DND-41 (cell line): ENCODE measurements around the gene G0S2.

ENCODE experiments used
- ATAC-seq: fragments of 200-7000 bp; cut with Tn5 transposase; 3 replicates; pipeline ENCODE4 v1.9.1; 2021; ENCODE audit warnings: low read depth; ENCODE audit not compliant: insufficient read depth
- DNase-seq: peaks from one replicate; pipeline ENCODE4 v3.0.0-alpha.2; 2020
- H2AFZ ChIP-seq: 2 replicates; pipeline ENCODE4 v1.6.0; 2012; ENCODE audit warnings: low read depth, low read length
- H3K27ac ChIP-seq: 2 replicates; pipeline ENCODE4 v1.5.1; 2012; ENCODE audit warnings: low read length, inconsistent platforms
- H3K27me3 ChIP-seq: fragments of 200-600 bp; sonication (generic); 2 replicates; pipeline ENCODE4 v1.6.0; 2012; ENCODE audit warnings: low read length, mild to moderate bottlenecking, inconsistent platforms; ENCODE audit not compliant: insufficient read depth, poor library complexity
- H3K36me3 ChIP-seq: 2 replicates; pipeline ENCODE4 v1.5.1; 2012; ENCODE audit warnings: low read length, inconsistent platforms; ENCODE audit not compliant: insufficient read depth
- H3K4me1 ChIP-seq: 2 replicates; pipeline ENCODE4 v1.5.1; 2012; ENCODE audit warnings: mild to moderate bottlenecking, low read length; ENCODE audit not compliant: insufficient read depth
- H3K4me2 ChIP-seq: 2 replicates; pipeline ENCODE4 v1.6.0; 2012; ENCODE audit warnings: mild to moderate bottlenecking, moderate library complexity, low read length, inconsistent platforms; ENCODE audit not compliant: insufficient read depth
- H3K4me3 ChIP-seq, 2 experiments: fragments of 200-600 bp in 1 of 2; shearing (Covaris generic) in 1 of 2; 2 replicates each; pipeline ENCODE4 v1.5.1; 2012 to 2016; ENCODE audit warnings: inconsistent platforms in 2 of 2, low read length in 2 of 2, mild to moderate bottlenecking in 2 of 2, low read depth in 1 of 2, moderate library complexity in 1 of 2
- H3K79me2 ChIP-seq: 2 replicates; pipeline ENCODE4 v1.6.0; 2012; ENCODE audit warnings: low read length, inconsistent platforms; ENCODE audit not compliant: insufficient read depth
- H3K9ac ChIP-seq: 2 replicates; pipeline ENCODE4 v1.6.0; 2012; ENCODE audit warnings: low read depth, mild to moderate bottlenecking, inconsistent platforms, low read length, moderate library complexity
- H3K9me3 ChIP-seq: 2 replicates; pipeline ENCODE4 v1.5.1; 2012; ENCODE audit warnings: low read length, moderate library complexity, mild to moderate bottlenecking, inconsistent platforms; ENCODE audit not compliant: insufficient read depth, severe bottlenecking
- H4K20me1 ChIP-seq: 2 replicates; pipeline ENCODE4 v1.6.0; 2012; ENCODE audit warnings: low read length; ENCODE audit not compliant: insufficient read depth
- EZH2 ChIP-seq: IDR thresholded peaks from 3 replicates; pipeline ENCODE4 v1.6.1; 2012; ENCODE audit warnings: borderline replicate concordance, low read depth, mild to moderate bottlenecking, moderate library complexity, low read length, inconsistent platforms; ENCODE audit not compliant: severe bottlenecking
- TF ChIP-seq, protein P1 (sequence below): IDR thresholded peaks from 2 replicates; pipeline ENCODE4 v1.5.1; 2012; ENCODE audit warnings: borderline replicate concordance, low read length, moderate library complexity, mild to moderate bottlenecking; ENCODE audit not compliant: poor library complexity, severe bottlenecking; ENCODE audit errors: extremely low read depth

The G0S2 gene

DNA sequence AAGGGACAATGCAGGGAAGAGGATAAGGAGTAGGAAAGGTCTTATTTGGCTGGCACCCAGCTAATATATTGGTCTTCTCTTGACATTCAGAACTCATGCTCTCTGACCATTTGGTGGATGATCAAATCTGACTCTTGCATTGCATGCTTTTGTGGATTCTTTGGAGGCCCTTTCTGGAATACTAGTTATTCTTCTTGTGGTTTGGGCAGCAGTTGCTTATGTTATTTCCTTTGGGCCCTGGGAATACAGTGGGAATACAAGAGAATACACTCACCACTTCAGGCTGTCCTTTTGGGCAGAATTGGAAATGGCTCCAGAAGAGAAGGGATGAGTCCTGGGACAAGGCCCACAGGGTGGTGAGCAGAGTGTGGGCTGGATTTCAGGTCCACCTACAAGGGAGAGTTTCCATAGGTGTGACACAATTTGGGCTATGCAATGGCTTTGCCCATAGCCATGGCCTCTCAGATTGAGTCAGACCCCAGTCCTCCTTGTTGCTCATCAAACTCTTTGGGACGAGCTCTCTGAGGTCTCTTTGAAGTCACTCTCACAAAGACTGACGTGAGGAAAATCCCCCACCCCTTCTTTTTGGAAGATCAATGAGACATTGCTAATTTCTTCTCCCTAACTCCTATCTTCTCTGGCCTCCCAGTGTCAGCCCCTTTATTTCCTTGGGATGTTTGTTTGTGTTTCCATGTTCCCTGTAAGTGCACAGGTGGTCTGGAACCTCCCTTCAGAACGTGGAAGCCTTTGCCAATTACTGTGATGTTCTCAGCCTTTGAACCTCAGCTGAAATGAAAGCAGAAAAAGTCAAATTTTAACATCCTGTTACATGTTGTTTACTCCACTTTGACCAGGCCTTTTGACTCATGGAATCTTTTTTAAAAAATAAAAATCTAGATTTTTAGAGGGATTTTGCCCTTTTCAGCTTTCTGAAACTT lies 48.8 kb downstream of the G0S2 start:
- Histone ChIP-seq H3K36me3 (no peaks in the 10 kb centered on the region), H2AFZ (no peak overlapping the region), H3K27ac (no peak overlapping the region), H3K4me3 (no peak overlapping the region), H3K4me2 (no peak overlapping the region), H3K79me2 (no peaks in the 10 kb centered on the region), H3K27me3 (no peaks in the 10 kb centered on the region), H3K9ac (no peak overlapping the region), H3K9me3 (no peaks in the 10 kb centered on the region), H4K20me1 (no peaks in the 10 kb centered on the region), H3K4me1 (no peaks in the 10 kb centered on the region)
- ATAC-seq (0 out of 3 replicates have a peak, but pooled peaks have one; percentile 48), DNase-seq (no peak)
- TF ChIP-seq, protein P1, sequence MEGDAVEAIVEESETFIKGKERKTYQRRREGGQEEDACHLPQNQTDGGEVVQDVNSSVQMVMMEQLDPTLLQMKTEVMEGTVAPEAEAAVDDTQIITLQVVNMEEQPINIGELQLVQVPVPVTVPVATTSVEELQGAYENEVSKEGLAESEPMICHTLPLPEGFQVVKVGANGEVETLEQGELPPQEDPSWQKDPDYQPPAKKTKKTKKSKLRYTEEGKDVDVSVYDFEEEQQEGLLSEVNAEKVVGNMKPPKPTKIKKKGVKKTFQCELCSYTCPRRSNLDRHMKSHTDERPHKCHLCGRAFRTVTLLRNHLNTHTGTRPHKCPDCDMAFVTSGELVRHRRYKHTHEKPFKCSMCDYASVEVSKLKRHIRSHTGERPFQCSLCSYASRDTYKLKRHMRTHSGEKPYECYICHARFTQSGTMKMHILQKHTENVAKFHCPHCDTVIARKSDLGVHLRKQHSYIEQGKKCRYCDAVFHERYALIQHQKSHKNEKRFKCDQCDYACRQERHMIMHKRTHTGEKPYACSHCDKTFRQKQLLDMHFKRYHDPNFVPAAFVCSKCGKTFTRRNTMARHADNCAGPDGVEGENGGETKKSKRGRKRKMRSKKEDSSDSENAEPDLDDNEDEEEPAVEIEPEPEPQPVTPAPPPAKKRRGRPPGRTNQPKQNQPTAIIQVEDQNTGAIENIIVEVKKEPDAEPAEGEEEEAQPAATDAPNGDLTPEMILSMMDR, result no peak
- no peak for TF ChIP-seq EZH2
